Fibroblast of lung (primary cell): Measurements from ENCODE around the gene MEF2D. TPM values are rescaled to one million over a fixed set of nuclear protein-coding genes. Genes with fewer than 3 reads are reported as not detected.

ENCODE experiments used
- DNase-seq, 2 donors: peaks; one replicate each; pipeline versions ENCODE4 v3.0.0 to v3.0.0-alpha.2; 2010; ENCODE audit warnings: low read depth in 2 of 2
- H2AFZ ChIP-seq: 2 replicates; pipeline ENCODE4 v1.5.1; 2012; ENCODE audit warnings: low read length, control low read depth, inconsistent platforms
- H3K27ac ChIP-seq: 2 replicates; pipeline ENCODE4 v1.5.1; 2011; ENCODE audit warnings: low read length, control low read depth; ENCODE audit not compliant: insufficient read depth
- H3K27me3 ChIP-seq: 2 replicates; pipeline ENCODE4 v1.5.1; 2011; ENCODE audit warnings: mild to moderate bottlenecking, low read length; ENCODE audit not compliant: control insufficient read depth, insufficient read depth
- H3K36me3 ChIP-seq: 2 replicates; pipeline ENCODE4 v1.5.1; 2011; ENCODE audit warnings: low read length; ENCODE audit not compliant: control insufficient read depth, insufficient read depth
- H3K4me1 ChIP-seq: 2 replicates; pipeline ENCODE4 v1.5.1; 2011; ENCODE audit warnings: low read length; ENCODE audit not compliant: control insufficient read depth, insufficient read depth; ENCODE audit errors: extremely low read depth
- H3K4me2 ChIP-seq: 2 replicates; pipeline ENCODE4 v1.5.1; 2011; ENCODE audit warnings: low read length, control low read depth; ENCODE audit not compliant: insufficient read depth; ENCODE audit errors: extremely low read depth
- H3K4me3 ChIP-seq, 4 experiments: fragments of 200-600 bp in 1 of 4; sonication (generic) in 1 of 4; replicated peaks in 1 of 4; 2 replicates each; pipeline ENCODE4 v1.5.1; 2011 to 2016; ENCODE audit warnings: low read length in 4 of 4, low read depth in 3 of 4, mild to moderate bottlenecking in 3 of 4, control low read depth in 2 of 4, inconsistent platforms in 1 of 4, mixed read lengths in 1 of 4; ENCODE audit not compliant: insufficient read depth in 1 of 4; ENCODE audit errors: control extremely low read depth in 1 of 4
- H3K79me2 ChIP-seq: 2 replicates; pipeline ENCODE4 v1.5.1; 2012; ENCODE audit warnings: mild to moderate bottlenecking, low read length, inconsistent platforms; ENCODE audit not compliant: control insufficient read depth, insufficient read depth
- H3K9ac ChIP-seq: 2 replicates; pipeline ENCODE4 v1.5.1; 2011; ENCODE audit warnings: mild to moderate bottlenecking, low read length, control low read depth; ENCODE audit not compliant: insufficient read depth
- H3K9me3 ChIP-seq: 2 replicates; pipeline ENCODE4 v1.5.1; 2012; ENCODE audit warnings: low read depth, low read length; ENCODE audit not compliant: control insufficient read depth, insufficient read depth
- H4K20me1 ChIP-seq: 2 replicates; pipeline ENCODE4 v1.5.1; 2011; ENCODE audit warnings: low read length; ENCODE audit not compliant: control insufficient read depth, insufficient read depth; ENCODE audit errors: extremely low read depth
- EZH2 ChIP-seq: IDR thresholded peaks from 2 replicates; pipeline ENCODE4 v1.5.1; 2012; ENCODE audit warnings: low read length, control low read depth, mild to moderate bottlenecking; ENCODE audit errors: missing control alignments
- polyA plus RNA-seq, 2 donors: library from polyadenylated mRNA; depleted of rRNA in 1 of 2; stranded (reverse) in 1 of 2; unstranded in 1 of 2; fragments of >200 nt; gene quantifications; 2 replicates each; pipeline ENCODE4 v1.2.1, GENCODE V29; 2011 to 2012; ENCODE audit warnings: missing spikeins in 1 of 2
- total RNA-seq: library from RNA; depleted of rRNA; stranded (reverse); fragments of >200 nt; gene quantifications from 2 replicates; pipeline ENCODE4 v1.2.1, GENCODE V29; 2014
- TF ChIP-seq, protein P1 (sequence below), 2 donors: IDR thresholded peaks in 1 of 2; conservative IDR thresholded peaks in 1 of 2; 1 replicate in 1 of 2; 2 replicates in 1 of 2; pipeline ENCODE4 v1.5.1; 2011 to 2012; ENCODE audit warnings: low read length in 2 of 2, control low read depth in 1 of 2, inconsistent platforms in 1 of 2, low read depth in 1 of 2, mild to moderate bottlenecking in 1 of 2

MEF2D gene
- total and polyA plus RNA-seq, 2 donors (not counting 1 experiment from before 2014, with no cell fraction given) = 9.9 to 12.7 TPM

GRCh38 chr1:156461781-156462647 lies 38.6 kb downstream of the MEF2D start:
- no peak for DNase-seq
- no peak overlapping the region for H3K4me2 ChIP-seq

GRCh38 chr1:156461109-156461508 lies 39.5 kb downstream of the MEF2D start:
- Histone ChIP-seq H4K20me1 (no peaks in the 10 kb centered on the region), H3K79me2 (no peaks in the 10 kb centered on the region), H3K9me3 (no peaks in the 10 kb centered on the region), H3K36me3 (no peaks in the 10 kb centered on the region), H3K4me3 (no peak overlapping the region), H3K27ac (no peak overlapping the region), H3K9ac (no peak overlapping the region), H3K4me1 (peaks cover 19% of the 10 kb centered on the region), H3K4me2 (no peak overlapping the region), H2AFZ (no peak overlapping the region), H3K27me3 (no peaks in the 10 kb centered on the region)
- no peak for DNase-seq
- TF ChIP-seq EZH2 = no peak
- TF ChIP-seq, protein P1, sequence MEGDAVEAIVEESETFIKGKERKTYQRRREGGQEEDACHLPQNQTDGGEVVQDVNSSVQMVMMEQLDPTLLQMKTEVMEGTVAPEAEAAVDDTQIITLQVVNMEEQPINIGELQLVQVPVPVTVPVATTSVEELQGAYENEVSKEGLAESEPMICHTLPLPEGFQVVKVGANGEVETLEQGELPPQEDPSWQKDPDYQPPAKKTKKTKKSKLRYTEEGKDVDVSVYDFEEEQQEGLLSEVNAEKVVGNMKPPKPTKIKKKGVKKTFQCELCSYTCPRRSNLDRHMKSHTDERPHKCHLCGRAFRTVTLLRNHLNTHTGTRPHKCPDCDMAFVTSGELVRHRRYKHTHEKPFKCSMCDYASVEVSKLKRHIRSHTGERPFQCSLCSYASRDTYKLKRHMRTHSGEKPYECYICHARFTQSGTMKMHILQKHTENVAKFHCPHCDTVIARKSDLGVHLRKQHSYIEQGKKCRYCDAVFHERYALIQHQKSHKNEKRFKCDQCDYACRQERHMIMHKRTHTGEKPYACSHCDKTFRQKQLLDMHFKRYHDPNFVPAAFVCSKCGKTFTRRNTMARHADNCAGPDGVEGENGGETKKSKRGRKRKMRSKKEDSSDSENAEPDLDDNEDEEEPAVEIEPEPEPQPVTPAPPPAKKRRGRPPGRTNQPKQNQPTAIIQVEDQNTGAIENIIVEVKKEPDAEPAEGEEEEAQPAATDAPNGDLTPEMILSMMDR (conservative IDR thresholded peaks at IDR 0.05 in 1 of 2, IDR thresholded peaks at IDR 0.05 in 1 of 2; ENCODE audit: low read depth in 1 of 2, low read length in 2 of 2) = no peak

More at GRCh38 chr1:156461781-156462647, 38.6 kb downstream of the MEF2D start:
- no peaks in the 10 kb centered on the region for H3K9me3 ChIP-seq
- H3K27ac ChIP-seq = no peak overlapping the region
- no peaks in the 10 kb centered on the region for H4K20me1 ChIP-seq
- peaks cover 21% of the 10 kb centered on the region for H3K4me1 ChIP-seq
- TF ChIP-seq, protein P1 (conservative IDR thresholded peaks at IDR 0.05 in 1 of 2, IDR thresholded peaks at IDR 0.05 in 1 of 2; ENCODE audit: low read depth in 1 of 2, low read length in 2 of 2) = no peak
- no peak for TF ChIP-seq EZH2
- H3K27me3 ChIP-seq = no peaks in the 10 kb centered on the region
- no peak overlapping the region for H3K9ac ChIP-seq
- no peak overlapping the region for H3K4me3 ChIP-seq
- H3K79me2 ChIP-seq = no peaks in the 10 kb centered on the region
- peaks cover 4% of the 10 kb centered on the region for H3K36me3 ChIP-seq
- H2AFZ ChIP-seq = no peak overlapping the region

GRCh38 chr1:156460525-156460924 lies 40.0 kb downstream of the MEF2D start:
- no peak for DNase-seq
- TF ChIP-seq, protein P1 (conservative IDR thresholded peaks at IDR 0.05 in 1 of 2, IDR thresholded peaks at IDR 0.05 in 1 of 2; ENCODE audit: low read depth in 1 of 2, low read length in 2 of 2) = no peak

More at GRCh38 chr1:156460525-156460924, 40.0 kb downstream of the MEF2D start:
- Histone ChIP-seq H3K9me3 (no peaks in the 10 kb centered on the region), H3K4me1 (peaks cover 15% of the 10 kb centered on the region), H2AFZ (no peak overlapping the region), H3K79me2 (no peaks in the 10 kb centered on the region), H3K36me3 (no peaks in the 10 kb centered on the region), H4K20me1 (no peaks in the 10 kb centered on the region), H3K4me2 (no peak overlapping the region), H3K27ac (no peak overlapping the region), H3K27me3 (no peaks in the 10 kb centered on the region), H3K9ac (no peak overlapping the region), H3K4me3 (no peak overlapping the region)
